ENCODE data around the gene RGS10.
A peak's percentile ranks its signal among the peaks of the same experiment; 100 is the strongest.

Gene RGS10

DNA sequence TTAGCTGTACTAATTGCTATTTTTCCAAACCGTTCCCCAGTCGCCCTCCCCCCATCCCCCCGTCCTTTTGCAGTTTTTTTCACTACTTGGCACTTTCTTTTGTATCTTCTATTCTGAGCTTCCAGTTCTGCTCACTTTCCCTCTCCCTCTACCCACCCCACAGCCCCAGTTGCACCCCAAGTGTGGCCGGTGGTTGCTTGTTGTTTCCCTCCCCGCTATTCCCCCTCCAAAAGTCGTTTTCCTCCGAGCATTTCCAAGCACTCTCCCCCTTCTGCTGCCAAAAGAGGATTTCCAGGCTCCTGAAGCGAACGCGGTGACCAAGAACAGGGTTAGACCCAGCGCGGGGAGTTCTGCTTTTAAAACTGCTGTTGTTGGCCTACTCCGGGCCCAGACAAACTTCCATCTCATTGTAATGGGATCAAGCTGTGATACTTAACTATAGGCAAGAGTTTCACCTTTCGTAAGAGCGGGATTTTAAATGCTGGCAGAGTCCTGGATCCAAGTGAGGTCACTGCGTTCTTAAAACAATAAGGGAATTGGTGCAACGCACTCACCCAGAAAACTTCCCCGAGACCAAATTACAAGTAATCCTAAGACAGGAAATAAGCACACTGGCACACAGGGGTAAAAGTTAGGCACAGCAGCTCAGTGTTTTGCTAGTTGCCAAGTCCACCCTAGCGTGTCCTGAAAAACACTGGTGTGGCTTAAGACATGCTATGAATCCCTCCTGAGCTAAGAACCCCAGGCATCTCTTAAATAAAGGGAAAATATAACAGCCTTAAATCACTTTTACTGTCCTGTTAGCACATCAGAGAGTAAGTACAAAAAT, 1.5 kb upstream of the RGS10 start:
- no peak overlapping the region for H3K4me3 ChIP-seq (replicated peaks in 1 of 2; ENCODE audit: low read depth in 2 of 2, low read length in 2 of 2)
- TF ChIP-seq, protein P1, sequence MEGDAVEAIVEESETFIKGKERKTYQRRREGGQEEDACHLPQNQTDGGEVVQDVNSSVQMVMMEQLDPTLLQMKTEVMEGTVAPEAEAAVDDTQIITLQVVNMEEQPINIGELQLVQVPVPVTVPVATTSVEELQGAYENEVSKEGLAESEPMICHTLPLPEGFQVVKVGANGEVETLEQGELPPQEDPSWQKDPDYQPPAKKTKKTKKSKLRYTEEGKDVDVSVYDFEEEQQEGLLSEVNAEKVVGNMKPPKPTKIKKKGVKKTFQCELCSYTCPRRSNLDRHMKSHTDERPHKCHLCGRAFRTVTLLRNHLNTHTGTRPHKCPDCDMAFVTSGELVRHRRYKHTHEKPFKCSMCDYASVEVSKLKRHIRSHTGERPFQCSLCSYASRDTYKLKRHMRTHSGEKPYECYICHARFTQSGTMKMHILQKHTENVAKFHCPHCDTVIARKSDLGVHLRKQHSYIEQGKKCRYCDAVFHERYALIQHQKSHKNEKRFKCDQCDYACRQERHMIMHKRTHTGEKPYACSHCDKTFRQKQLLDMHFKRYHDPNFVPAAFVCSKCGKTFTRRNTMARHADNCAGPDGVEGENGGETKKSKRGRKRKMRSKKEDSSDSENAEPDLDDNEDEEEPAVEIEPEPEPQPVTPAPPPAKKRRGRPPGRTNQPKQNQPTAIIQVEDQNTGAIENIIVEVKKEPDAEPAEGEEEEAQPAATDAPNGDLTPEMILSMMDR (IDR thresholded peaks at IDR 0.05; ENCODE audit: low read depth, low read length) = no peak
- peak; percentile 6 to 18 for DNase-seq (ENCODE audit: low read depth in 2 of 2)

DNA sequence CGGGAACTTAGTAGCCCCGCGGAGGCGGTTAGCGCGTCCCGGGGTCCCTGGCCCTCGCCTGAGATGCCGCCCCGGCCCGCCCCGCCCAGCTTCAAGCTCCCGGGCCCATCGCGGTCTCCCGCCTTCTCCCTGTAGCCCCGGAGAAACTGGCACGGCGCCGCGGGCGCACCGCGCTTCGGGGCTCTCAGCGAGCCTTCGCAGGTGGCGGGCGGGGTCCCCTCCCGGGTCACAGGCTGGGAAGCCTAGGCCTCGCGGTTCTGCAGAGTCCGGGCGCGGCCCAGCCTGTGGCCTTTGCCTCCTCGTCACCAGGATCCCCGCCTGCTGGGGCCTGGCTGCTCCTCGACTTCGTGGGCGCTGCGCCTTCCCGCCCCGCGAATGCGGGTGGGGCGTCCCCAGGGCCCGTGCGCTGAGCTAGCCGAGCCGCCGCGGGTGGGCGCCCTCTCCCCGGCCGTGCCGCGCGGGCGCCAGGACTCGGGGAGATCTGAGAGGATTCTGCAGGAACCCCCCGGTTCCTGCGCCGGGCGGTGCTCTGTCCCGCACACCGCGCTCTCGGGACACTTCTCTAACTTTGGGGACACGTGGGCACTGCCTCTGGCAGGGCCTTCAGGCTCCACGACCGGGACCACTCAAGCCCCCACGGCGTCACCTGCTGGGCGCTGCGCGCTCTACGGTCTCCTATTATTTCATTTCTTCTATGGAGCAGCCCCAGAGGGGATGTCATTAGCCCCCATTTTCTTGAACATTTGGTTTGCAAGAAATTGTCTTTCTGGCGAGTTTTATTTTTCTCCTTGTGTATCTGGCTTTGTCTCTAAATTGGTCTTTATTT, 682 bp upstream of the RGS10 start:
- TF ChIP-seq, protein P1 (IDR thresholded peaks at IDR 0.05; ENCODE audit: low read depth, low read length) = peak; percentile 56
- peak; percentile 48 to 62 for DNase-seq (ENCODE audit: low read depth in 2 of 2)
- peak overlapping the region; percentile 68 to 76 for H3K4me3 ChIP-seq (replicated peaks in 1 of 2; ENCODE audit: low read depth in 2 of 2, low read length in 2 of 2)

DNA sequence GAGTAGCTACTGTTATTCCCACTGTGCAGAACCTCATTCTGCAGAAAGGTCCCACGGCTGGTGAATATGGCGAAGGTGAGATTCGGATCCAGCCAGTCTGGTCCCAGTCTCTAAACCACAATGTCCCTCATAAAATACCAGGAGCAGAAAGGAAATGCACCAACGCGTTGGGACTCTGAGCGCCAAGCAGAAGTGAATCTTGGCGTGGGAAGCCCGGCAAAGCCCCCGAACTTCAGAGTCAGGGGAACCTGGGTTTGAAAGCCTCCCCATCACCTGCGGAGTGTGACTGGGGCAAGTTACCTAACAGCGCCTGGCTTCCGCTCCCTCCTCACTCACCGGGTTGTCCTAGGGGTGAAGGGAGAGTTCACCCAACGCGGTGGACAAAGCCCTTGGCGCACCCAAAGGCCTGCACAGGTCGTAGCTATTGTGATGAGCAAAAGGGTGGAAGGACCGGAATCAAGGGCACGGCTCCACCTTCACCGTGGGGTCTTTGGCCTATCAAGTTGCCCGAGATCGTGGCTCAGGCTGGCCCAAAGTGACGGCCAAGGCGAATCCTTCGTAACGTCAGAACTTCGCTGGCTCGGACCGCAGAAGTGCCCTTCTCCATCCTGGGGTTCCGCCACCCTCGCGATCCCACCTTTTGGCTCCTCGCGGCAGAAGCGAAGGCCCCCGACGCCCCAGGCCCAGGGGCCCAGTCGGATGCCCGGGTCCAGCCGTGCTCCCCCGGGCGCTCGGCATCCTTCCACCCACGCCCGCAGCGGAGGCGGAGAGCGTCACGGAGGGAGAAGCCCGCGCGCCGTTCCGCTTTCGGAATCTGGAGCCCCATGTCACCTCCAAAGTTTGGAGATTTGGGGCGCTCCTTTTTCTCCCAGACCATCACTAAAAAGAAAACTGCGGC, 811 bp downstream of the RGS10 start:
- DNase-seq (ENCODE audit: low read depth in 2 of 2) = no peak
- TF ChIP-seq, protein P1 (IDR thresholded peaks at IDR 0.05; ENCODE audit: low read depth, low read length) = no peak
- peak overlapping the region; percentile 68 to 76 for H3K4me3 ChIP-seq (replicated peaks in 1 of 2; ENCODE audit: low read depth in 2 of 2, low read length in 2 of 2)

DNA sequence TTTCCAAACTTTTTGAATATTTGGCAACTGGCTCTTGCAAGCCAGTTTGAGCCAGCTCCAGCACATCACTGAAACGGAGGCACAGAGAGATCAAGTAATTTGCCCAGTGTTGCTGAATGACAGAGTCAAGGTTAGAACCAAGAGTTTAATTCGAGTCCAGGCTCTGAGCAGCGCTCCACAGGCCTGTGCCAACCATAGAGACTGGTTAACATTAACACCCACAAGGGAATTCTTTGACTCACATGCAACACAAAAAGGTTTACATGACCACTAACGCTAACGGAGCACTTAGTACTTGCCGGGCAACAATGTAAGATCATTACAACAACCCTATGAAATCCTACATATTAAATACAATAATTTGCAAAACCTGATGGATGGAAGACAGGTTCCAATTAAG, 1.5 kb downstream of the RGS10 start:
- TF ChIP-seq, protein P1 (IDR thresholded peaks at IDR 0.05; ENCODE audit: low read depth, low read length) = no peak
- peak; percentile 14 to 33 for DNase-seq (ENCODE audit: low read depth in 2 of 2)
- peak overlapping the region in 1 of 2 donors; percentile 68 for H3K4me3 ChIP-seq (replicated peaks in 1 of 2; ENCODE audit: low read depth in 2 of 2, low read length in 2 of 2)

DNA sequence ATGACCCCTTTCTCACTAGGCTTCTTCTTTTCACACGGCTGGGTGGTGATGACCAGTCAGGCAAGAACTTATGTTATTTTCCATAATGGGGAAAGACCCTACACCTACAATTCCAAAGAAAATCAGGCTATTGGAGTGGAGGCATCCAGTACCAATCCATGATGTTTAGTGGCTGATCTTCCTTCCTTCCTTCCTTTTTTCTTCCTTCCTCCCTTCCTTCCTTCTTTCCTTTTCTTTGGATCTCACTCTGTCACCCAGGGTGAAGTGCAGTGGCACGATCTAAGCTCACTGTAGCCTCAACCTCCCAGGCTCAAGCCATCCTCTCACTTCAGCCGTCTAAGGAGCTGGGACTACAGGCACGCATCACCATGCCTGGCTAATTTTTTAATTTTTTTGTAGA, 2.5 kb downstream of the RGS10 start:
- TF ChIP-seq, protein P1 (IDR thresholded peaks at IDR 0.05; ENCODE audit: low read depth, low read length) = no peak
- no peak for DNase-seq (ENCODE audit: low read depth in 2 of 2)
- H3K4me3 ChIP-seq (replicated peaks in 1 of 2; ENCODE audit: low read depth in 2 of 2, low read length in 2 of 2) = no peak overlapping the region

DNA sequence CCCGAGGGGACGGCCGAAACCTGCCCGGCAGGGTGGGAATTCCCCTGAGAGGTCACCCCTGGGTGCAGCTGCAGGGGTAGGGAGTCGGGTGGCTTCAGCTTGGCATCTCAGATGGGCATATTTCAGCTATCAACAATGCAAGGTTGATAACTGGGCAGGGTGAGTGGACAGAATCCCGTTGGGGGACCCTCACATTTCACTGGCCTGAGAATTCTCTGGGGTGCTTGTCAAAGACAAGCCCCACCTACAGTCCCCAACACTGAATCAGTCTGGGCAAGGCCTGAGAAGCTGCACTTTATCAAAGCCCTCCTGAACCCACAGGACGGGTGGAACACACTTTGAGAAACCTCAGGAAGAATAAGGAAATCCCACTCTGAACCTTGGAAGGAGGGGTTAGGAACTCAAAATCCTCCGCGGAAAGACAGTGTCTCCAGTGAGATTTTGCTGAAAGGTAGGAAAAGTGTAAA, 3.1 kb downstream of the RGS10 start:
- no peak for DNase-seq (ENCODE audit: low read depth in 2 of 2)
- no peak overlapping the region for H3K4me3 ChIP-seq (replicated peaks in 1 of 2; ENCODE audit: low read depth in 2 of 2, low read length in 2 of 2)
- TF ChIP-seq, protein P1 (IDR thresholded peaks at IDR 0.05; ENCODE audit: low read depth, low read length) = no peak
